GM12872 (cell line): ENCODE data around the gene BABAM2.

Source experiments
- CTCF ChIP-seq: IDR thresholded peaks from 3 replicates; pipeline ENCODE4 v1.5.1; 2011; ENCODE audit warnings: low read depth, mild to moderate bottlenecking, low read length, moderate library complexity; ENCODE audit not compliant: insufficient read depth

Gene BABAM2

GRCh38 chr2:28055325-28055970, 164.9 kb downstream of the BABAM2 start:
- no peak for TF ChIP-seq CTCF

- no peak for TF ChIP-seq CTCF
Observed at GRCh38 chr2:28058791-28059190, 168.3 kb downstream of the BABAM2 start.

GRCh38 chr2:28062867-28063266, 172.3 kb downstream of the BABAM2 start:
- no peak for TF ChIP-seq CTCF

- no peak for TF ChIP-seq CTCF
Observed at GRCh38 chr2:28063492-28063962, 173.0 kb downstream of the BABAM2 start.

- no peak for TF ChIP-seq CTCF
Observed at GRCh38 chr2:28067602-28068001, 177.1 kb downstream of the BABAM2 start.

- no peak for TF ChIP-seq CTCF
Observed at GRCh38 chr2:28068088-28068487, 177.6 kb downstream of the BABAM2 start.

- no peak for TF ChIP-seq CTCF
Observed at GRCh38 chr2:28068527-28068926, 178.0 kb downstream of the BABAM2 start.
